SK-N-SH (cell line): ENCODE data around the gene CUL7. TPM values are rescaled to one million over a fixed set of nuclear protein-coding genes. Genes with fewer than 3 reads are reported as not detected.

Source experiments
- CTCF ChIA-PET: fragments of 300-600, 350-600 bp; formaldehyde crosslinking; extraction: SDS; loops from one replicate; lab custom pipeline; 2021; lab: Yijun Ruan, JAX
- POLR2A ChIA-PET: fragments of 350-600 bp; sonication (Branson Sonifier 250); formaldehyde crosslinking; extraction: SDS; loops from one replicate; lab custom pipeline; 2020; ENCODE audit warnings: antibody characterized with exemption, inconsistent platforms; lab: Yijun Ruan, JAX
- DNase-seq: peaks from one replicate; pipeline ENCODE4 v3.0.0; 2012
- H2AFZ ChIP-seq: fragments of 200-600 bp; sonication (generic); 2 replicates; pipeline ENCODE4 v1.8.1; 2016; ENCODE audit warnings: antibody characterized with exemption, mild to moderate bottlenecking, low read depth
- H3F3A ChIP-seq: fragments of 200-600 bp; sonication (generic); replicated peaks from 2 replicates; pipeline ENCODE3; 2016; ENCODE audit warnings: antibody characterized with exemption, mild to moderate bottlenecking; ENCODE audit not compliant: insufficient read depth
- H3K27ac ChIP-seq, 2 experiments: fragments of 200-500 bp in 1 of 2; fragments of 200-600 bp in 1 of 2; sonication (Bioruptor generic) in 1 of 2; sonication (generic), shearing (Covaris generic) in 1 of 2; 2 replicates each; pipeline versions ENCODE4 v1.5.1 to v1.6.1; 2014 to 2016; ENCODE audit warnings: low read depth in 2 of 2, inconsistent platforms in 1 of 2, low read length in 1 of 2, mild to moderate bottlenecking in 1 of 2, mixed read lengths in 1 of 2
- H3K27me3 ChIP-seq: fragments of 200-600 bp; sonication (generic), shearing (Covaris generic); 2 replicates; pipeline ENCODE4 v1.6.1; 2016; ENCODE audit warnings: mixed run types; ENCODE audit not compliant: insufficient read depth
- H3K36me3 ChIP-seq, 2 experiments: fragments of 200-500 bp in 1 of 2; fragments of 200-600 bp in 1 of 2; sonication (Bioruptor generic) in 1 of 2; sonication (generic) in 1 of 2; replicated peaks in 1 of 2; 2 replicates each; pipeline versions ENCODE3 to v1.5.1; 2014 to 2016; ENCODE audit warnings: low read length in 1 of 2, mild to moderate bottlenecking in 1 of 2; ENCODE audit not compliant: insufficient read depth in 2 of 2, control insufficient read depth in 1 of 2
- H3K4me1 ChIP-seq, 2 experiments: fragments of 200-500 bp in 1 of 2; fragments of 200-600 bp in 1 of 2; sonication (Bioruptor generic) in 1 of 2; sonication (generic), shearing (Covaris generic) in 1 of 2; 2 replicates each; pipeline versions ENCODE4 v1.5.1 to v1.6.1; 2014 to 2016; ENCODE audit warnings: low read depth in 1 of 2, low read length in 1 of 2, mixed run types in 1 of 2; ENCODE audit not compliant: insufficient read depth in 2 of 2, control insufficient read depth in 1 of 2
- H3K4me2 ChIP-seq: fragments of 200-600 bp; sonication (generic), shearing (Covaris generic); 2 replicates; pipeline ENCODE4 v1.6.1; 2017; ENCODE audit warnings: mixed run types
- H3K4me3 ChIP-seq, 2 experiments: fragments of 200-500 bp in 1 of 2; fragments of 200-600 bp in 1 of 2; sonication (Bioruptor generic) in 1 of 2; sonication (generic), shearing (Covaris generic) in 1 of 2; 2 replicates each; pipeline versions ENCODE4 v1.5.1 to v1.8.1; 2014 to 2016; ENCODE audit warnings: low read depth in 2 of 2, inconsistent platforms in 1 of 2, low read length in 1 of 2, mild to moderate bottlenecking in 1 of 2, mixed read lengths in 1 of 2, moderate library complexity in 1 of 2
- H3K79me2 ChIP-seq: fragments of 200-600 bp; sonication (generic); 2 replicates; pipeline ENCODE4 v1.8.1; 2017; ENCODE audit warnings: mild to moderate bottlenecking; ENCODE audit not compliant: insufficient read depth
- H3K9ac ChIP-seq: fragments of 200-600 bp; sonication (generic); 2 replicates; pipeline ENCODE4 v1.6.1; 2017; ENCODE audit warnings: mixed run types
- H3K9me2 ChIP-seq: fragments of 200-600 bp; sonication (generic); 2 replicates; pipeline ENCODE4 v1.6.1; 2017; ENCODE audit warnings: mixed run types
- H3K9me3 ChIP-seq: fragments of 200-600 bp; sonication (generic); 2 replicates; pipeline ENCODE4 v1.6.1; 2017; ENCODE audit warnings: mixed run types, mild to moderate bottlenecking, moderate library complexity
- H4K20me1 ChIP-seq: fragments of 200-600 bp; sonication (generic); 2 replicates; pipeline ENCODE4 v1.6.1; 2017; ENCODE audit warnings: mild to moderate bottlenecking, mixed run types; ENCODE audit not compliant: insufficient read depth
- ELF1 ChIP-seq: IDR thresholded peaks from 2 replicates; pipeline ENCODE4 v1.4.0; 2012
- FOSL2 ChIP-seq: IDR thresholded peaks from 2 replicates; pipeline ENCODE4 v1.4.0; 2012; ENCODE audit warnings: low read depth, mild to moderate bottlenecking, moderate library complexity, borderline replicate concordance
- GATA2 ChIP-seq: sonication (generic); formaldehyde crosslinking; IDR thresholded peaks from 2 replicates; pipeline ENCODE4 v1.5.0; 2020; ENCODE audit warnings: mild to moderate bottlenecking, missing genetic modification reagents
- MAX ChIP-seq: IDR thresholded peaks from 2 replicates; pipeline ENCODE4 v1.4.0; 2012; ENCODE audit warnings: low read depth
- MXI1 ChIP-seq: IDR thresholded peaks from 2 replicates; pipeline ENCODE4 v1.6.1; 2012; ENCODE audit warnings: mild to moderate bottlenecking, low read depth, low read length, improper control_type of control experiment
- PBX3 ChIP-seq: IDR thresholded peaks from 2 replicates; pipeline ENCODE4; 2012
- RAD21 ChIP-seq: IDR thresholded peaks from 2 replicates; pipeline ENCODE4 v1.6.1; 2012; ENCODE audit warnings: mild to moderate bottlenecking, low read length
- RCOR1 ChIP-seq: fragments of 150-350 bp; IDR thresholded peaks from 2 replicates; pipeline ENCODE4 v1.6.1; 2017; ENCODE audit warnings: antibody characterized with exemption, low read length
- RXRA ChIP-seq: IDR thresholded peaks from 2 replicates; pipeline ENCODE4 v1.4.0; 2012; ENCODE audit warnings: low read depth, mild to moderate bottlenecking, borderline replicate concordance
- SMC3 ChIP-seq: IDR thresholded peaks from 2 replicates; pipeline ENCODE4 v1.6.1; 2012; ENCODE audit warnings: low read depth, low read length, improper control_type of control experiment
- TAF1 ChIP-seq: IDR thresholded peaks from 2 replicates; pipeline ENCODE4 v1.6.1; 2012; ENCODE audit warnings: low read depth, mild to moderate bottlenecking, low read length, moderate library complexity, borderline replicate concordance
- TEAD4 ChIP-seq: IDR thresholded peaks from 2 replicates; pipeline ENCODE4 v1.4.0; 2012; ENCODE audit warnings: mild to moderate bottlenecking, borderline replicate concordance; ENCODE audit not compliant: insufficient read depth
- YY1 ChIP-seq: IDR thresholded peaks from 2 replicates; pipeline ENCODE4 v1.4.0; 2012; ENCODE audit warnings: low read depth, mild to moderate bottlenecking
- WGBS: methylation state at CpG from one replicate; pipeline ENCODE4 v1.1.6; 2017; ENCODE audit warnings: low lambda C conversion rate; 5-methylcytosine and 5-hydroxymethylcytosine counted together
- polyA plus RNA-seq, 3 experiments: library from polyadenylated mRNA; depleted of rRNA; stranded (reverse); fragments of >200 nt; gene quantifications; 2 replicates each; pipeline ENCODE4 v1.2.3, GENCODE V29; 2012
- TF ChIP-seq, protein P1 (sequence below): IDR thresholded peaks from 2 replicates; pipeline ENCODE4 v1.4.0; 2012; ENCODE audit warnings: low read depth, borderline replicate concordance
- TF ChIP-seq, protein P2 (sequence below): IDR thresholded peaks from 2 replicates; pipeline ENCODE4 v1.4.0; 2012; ENCODE audit warnings: low read depth, borderline replicate concordance
- TF ChIP-seq, protein P3 (sequence below): fragments of 200-600 bp; sonication (generic); IDR thresholded peaks from 2 replicates; pipeline ENCODE4 v1.6.1; 2017; ENCODE audit warnings: antibody characterized with exemption, mild to moderate bottlenecking, moderate library complexity

CUL7 gene
- polyA plus RNA-seq, 1 of the 3 experiments (the other 2 are of a cell fraction), result 46.9 TPM

- TF ChIP-seq ELF1 (no peak), TAF1 (no peak)
- TF ChIP-seq, all 33 proteins: peak for 0
Observed at GRCh38 chr6:43032326-43032725, 21.3 kb downstream of the CUL7 start (continued).

DNA sequence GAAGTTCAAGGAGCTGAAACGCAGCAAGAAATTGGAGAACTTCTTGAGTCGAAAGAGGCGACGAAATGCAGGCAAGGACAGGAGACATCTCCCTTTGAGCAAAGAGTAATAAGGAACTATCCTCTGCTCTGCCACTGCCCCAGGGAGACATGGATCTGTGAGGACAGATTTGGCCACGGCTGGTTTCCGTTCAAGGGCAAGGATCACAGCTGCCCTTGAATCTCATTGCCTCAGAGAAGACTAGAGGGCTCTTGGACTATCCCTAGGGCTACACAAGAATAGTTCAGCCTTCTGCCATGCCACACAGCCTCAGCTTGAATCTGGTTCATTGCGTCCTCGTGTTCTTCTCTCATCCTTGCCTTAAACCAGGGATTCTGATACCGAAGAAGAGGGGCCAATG, 24.5 kb downstream of the CUL7 start:
- ChIA-PET POLR2A (no interaction called here), CTCF (interaction anchor here (1.1 kb wide), 1 partner anchor 128 kb away, joined by 3 read pairs; no protein-coding TSS in a partner anchor)
- H3K9me2 ChIP-seq, result no peaks in the 10 kb centered on the region
- no peaks in the 10 kb centered on the region for H3K9me3 ChIP-seq
- TF ChIP-seq GATA2, result no peak
- no peak for TF ChIP-seq SMC3
- no peak for TF ChIP-seq PBX3
- no peak for TF ChIP-seq FOSL2
- no peak for TF ChIP-seq MXI1
- TF ChIP-seq RAD21, result no peak
- TF ChIP-seq RCOR1, result no peak
- TF ChIP-seq YY1, result no peak
- TF ChIP-seq TEAD4, result no peak
- TF ChIP-seq, protein P1, sequence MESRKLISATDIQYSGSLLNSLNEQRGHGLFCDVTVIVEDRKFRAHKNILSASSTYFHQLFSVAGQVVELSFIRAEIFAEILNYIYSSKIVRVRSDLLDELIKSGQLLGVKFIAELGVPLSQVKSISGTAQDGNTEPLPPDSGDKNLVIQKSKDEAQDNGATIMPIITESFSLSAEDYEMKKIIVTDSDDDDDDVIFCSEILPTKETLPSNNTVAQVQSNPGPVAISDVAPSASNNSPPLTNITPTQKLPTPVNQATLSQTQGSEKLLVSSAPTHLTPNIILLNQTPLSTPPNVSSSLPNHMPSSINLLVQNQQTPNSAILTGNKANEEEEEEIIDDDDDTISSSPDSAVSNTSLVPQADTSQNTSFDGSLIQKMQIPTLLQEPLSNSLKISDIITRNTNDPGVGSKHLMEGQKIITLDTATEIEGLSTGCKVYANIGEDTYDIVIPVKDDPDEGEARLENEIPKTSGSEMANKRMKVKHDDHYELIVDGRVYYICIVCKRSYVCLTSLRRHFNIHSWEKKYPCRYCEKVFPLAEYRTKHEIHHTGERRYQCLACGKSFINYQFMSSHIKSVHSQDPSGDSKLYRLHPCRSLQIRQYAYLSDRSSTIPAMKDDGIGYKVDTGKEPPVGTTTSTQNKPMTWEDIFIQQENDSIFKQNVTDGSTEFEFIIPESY, result no peak
- no peak for TF ChIP-seq MAX
- no peak for TF ChIP-seq ELF1
- TF ChIP-seq, protein P2, sequence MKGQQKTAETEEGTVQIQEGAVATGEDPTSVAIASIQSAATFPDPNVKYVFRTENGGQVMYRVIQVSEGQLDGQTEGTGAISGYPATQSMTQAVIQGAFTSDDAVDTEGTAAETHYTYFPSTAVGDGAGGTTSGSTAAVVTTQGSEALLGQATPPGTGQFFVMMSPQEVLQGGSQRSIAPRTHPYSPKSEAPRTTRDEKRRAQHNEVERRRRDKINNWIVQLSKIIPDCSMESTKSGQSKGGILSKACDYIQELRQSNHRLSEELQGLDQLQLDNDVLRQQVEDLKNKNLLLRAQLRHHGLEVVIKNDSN, result no peak
- TF ChIP-seq, protein P3, sequence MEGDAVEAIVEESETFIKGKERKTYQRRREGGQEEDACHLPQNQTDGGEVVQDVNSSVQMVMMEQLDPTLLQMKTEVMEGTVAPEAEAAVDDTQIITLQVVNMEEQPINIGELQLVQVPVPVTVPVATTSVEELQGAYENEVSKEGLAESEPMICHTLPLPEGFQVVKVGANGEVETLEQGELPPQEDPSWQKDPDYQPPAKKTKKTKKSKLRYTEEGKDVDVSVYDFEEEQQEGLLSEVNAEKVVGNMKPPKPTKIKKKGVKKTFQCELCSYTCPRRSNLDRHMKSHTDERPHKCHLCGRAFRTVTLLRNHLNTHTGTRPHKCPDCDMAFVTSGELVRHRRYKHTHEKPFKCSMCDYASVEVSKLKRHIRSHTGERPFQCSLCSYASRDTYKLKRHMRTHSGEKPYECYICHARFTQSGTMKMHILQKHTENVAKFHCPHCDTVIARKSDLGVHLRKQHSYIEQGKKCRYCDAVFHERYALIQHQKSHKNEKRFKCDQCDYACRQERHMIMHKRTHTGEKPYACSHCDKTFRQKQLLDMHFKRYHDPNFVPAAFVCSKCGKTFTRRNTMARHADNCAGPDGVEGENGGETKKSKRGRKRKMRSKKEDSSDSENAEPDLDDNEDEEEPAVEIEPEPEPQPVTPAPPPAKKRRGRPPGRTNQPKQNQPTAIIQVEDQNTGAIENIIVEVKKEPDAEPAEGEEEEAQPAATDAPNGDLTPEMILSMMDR, result no peak
- no peak for TF ChIP-seq RXRA
- TF ChIP-seq TAF1, result no peak
- H3K27ac ChIP-seq, result no peak overlapping the region
- DNase-seq, result no peak
- peaks cover 37 to 79% of the 10 kb centered on the region in 2 experiments for H3K36me3 ChIP-seq
- H3K79me2 ChIP-seq, result peaks cover 15% of the 10 kb centered on the region
- no peak overlapping the region for H3K4me3 ChIP-seq
- no peaks in the 10 kb centered on the region for H3K27me3 ChIP-seq
- H3K9ac ChIP-seq, result no peak overlapping the region
- H3F3A ChIP-seq, result peaks cover 52% of the 10 kb centered on the region
- no peaks in the 10 kb centered on the region; a peak in 1 of 4 replicates for H3K4me1 ChIP-seq
- H4K20me1 ChIP-seq, result peaks cover 6% of the 10 kb centered on the region; the same call in 1 of the 2 replicates
- 88% methylated on average over 7 of the region's 9 CpGs for WGBS
- no peak overlapping the region for H2AFZ ChIP-seq
- H3K4me2 ChIP-seq, result no peak overlapping the region
